ENCODE results near the gene PIGL.

- no peak for TF ChIP-seq CTCF (IDR thresholded peaks at IDR 0.05; ENCODE audit: insufficient read depth, low read length)
- TF ChIP-seq POLR2AphosphoS5 (IDR thresholded peaks at IDR 0.05; ENCODE audit: low read depth), result no peak
- TF ChIP-seq REST (IDR thresholded peaks at IDR 0.05; ENCODE audit: insufficient replicate concordance, low read depth), result no peak
Measured at GRCh38 chr17:16358394-16358793, 141.4 kb downstream of the PIGL start.

Measured in HL-60 (cell line).